ENCODE results near the gene NRG3. TPM values are rescaled to one million over a fixed set of nuclear protein-coding genes. Genes with fewer than 3 reads are reported as not detected.

NRG3 gene
- total RNA-seq, 6 donors from 2014 or later: 0.44 to 2.7 (median 1.5) TPM; not detected in 1

GRCh38 chr10:81981724-81982123, 106.7 kb downstream of the NRG3 start:
- Histone ChIP-seq H3K4me1 (no peaks in the 10 kb centered on the region), H3K9me3 (no peaks in the 10 kb centered on the region), H3K4me3 (no peak overlapping the region), H3K27me3 (no peaks in the 10 kb centered on the region), H3K36me3 (no peaks in the 10 kb centered on the region), H3K27ac (no peak overlapping the region)
- WGBS, 2 donors: 66 to 67% methylated on average over 1 of the region's 1 CpG
- ATAC-seq (ENCODE audit: low FRiP score in 2 of 2) (no peak), DNase-seq (no peak)
- TF ChIP-seq POLR2A (IDR thresholded peaks at IDR 0.05): no peak
- no peak for TF ChIP-seq EP300 (IDR thresholded peaks at IDR 0.05)
- no peak for TF ChIP-seq POLR2AphosphoS5 (IDR thresholded peaks at IDR 0.05)
- TF ChIP-seq CTCF (IDR thresholded peaks at IDR 0.05): no peak

- ATAC-seq (ENCODE audit: low FRiP score in 2 of 2) (no peak), DNase-seq (no peak)
- H3K27me3 ChIP-seq: no peaks in the 10 kb centered on the region
- H3K36me3 ChIP-seq: no peaks in the 10 kb centered on the region
- 69 to 83% methylated on average over 3 of the region's 3 CpGs for WGBS, 2 donors
- H3K4me3 ChIP-seq: no peak overlapping the region
- TF ChIP-seq POLR2AphosphoS5 (IDR thresholded peaks at IDR 0.05) (no peak), EP300 (IDR thresholded peaks at IDR 0.05) (no peak), POLR2A (IDR thresholded peaks at IDR 0.05) (no peak), CTCF (IDR thresholded peaks at IDR 0.05) (no peak)
- H3K9me3 ChIP-seq: no peaks in the 10 kb centered on the region
- H3K27ac ChIP-seq: no peak overlapping the region
- no peaks in the 10 kb centered on the region for H3K4me1 ChIP-seq
Observed at GRCh38 chr10:81984428-81984827, 109.4 kb downstream of the NRG3 start.

- no peak for TF ChIP-seq POLR2A (IDR thresholded peaks at IDR 0.05)
- TF ChIP-seq EP300 (IDR thresholded peaks at IDR 0.05): no peak
- TF ChIP-seq POLR2AphosphoS5 (IDR thresholded peaks at IDR 0.05): no peak
- TF ChIP-seq CTCF (IDR thresholded peaks at IDR 0.05): no peak
Observed at GRCh38 chr10:81995254-81995653, 120.3 kb downstream of the NRG3 start.

GRCh38 chr10:81996927-81997326, 121.9 kb downstream of the NRG3 start:
- TF ChIP-seq EP300 (IDR thresholded peaks at IDR 0.05) (no peak), POLR2A (IDR thresholded peaks at IDR 0.05) (no peak), POLR2AphosphoS5 (IDR thresholded peaks at IDR 0.05) (no peak), CTCF (IDR thresholded peaks at IDR 0.05) (no peak)
- no peak for ATAC-seq (ENCODE audit: low FRiP score in 2 of 2)
- 85 to 93% methylated on average over 3 of the region's 3 CpGs for WGBS, 2 donors
- H3K9me3 ChIP-seq: no peaks in the 10 kb centered on the region
- no peak overlapping the region for H3K4me3 ChIP-seq
- no peaks in the 10 kb centered on the region for H3K27me3 ChIP-seq
- DNase-seq: no peak
- H3K4me1 ChIP-seq: no peaks in the 10 kb centered on the region
- no peak overlapping the region for H3K27ac ChIP-seq
- no peaks in the 10 kb centered on the region for H3K36me3 ChIP-seq

More at GRCh38 chr10:81995254-81995653, 120.3 kb downstream of the NRG3 start:
- WGBS, 2 donors: 54 to 64% methylated on average over 3 of the region's 3 CpGs
- no peak overlapping the region for H3K4me3 ChIP-seq
- ATAC-seq (ENCODE audit: low FRiP score in 2 of 2) (no peak), DNase-seq (no peak)
- H3K4me1 ChIP-seq: no peaks in the 10 kb centered on the region
- H3K9me3 ChIP-seq: no peaks in the 10 kb centered on the region
- no peaks in the 10 kb centered on the region for H3K36me3 ChIP-seq
- H3K27ac ChIP-seq: no peak overlapping the region
- no peaks in the 10 kb centered on the region for H3K27me3 ChIP-seq

- Histone ChIP-seq H3K4me3 (no peak overlapping the region), H3K36me3 (no peaks in the 10 kb centered on the region), H3K4me1 (no peaks in the 10 kb centered on the region), H3K27me3 (no peaks in the 10 kb centered on the region), H3K27ac (no peak overlapping the region), H3K9me3 (peaks cover 0 to 3% (median 0%) of the 10 kb centered on the region in 4 donors)
- DNase-seq (no peak), ATAC-seq (ENCODE audit: low FRiP score in 2 of 2) (no peak)
- WGBS, 2 donors: 59 to 67% methylated on average over 4 of the region's 4 CpGs
- TF ChIP-seq POLR2AphosphoS5 (IDR thresholded peaks at IDR 0.05): no peak
- TF ChIP-seq CTCF (IDR thresholded peaks at IDR 0.05): no peak
- TF ChIP-seq POLR2A (IDR thresholded peaks at IDR 0.05): no peak
- no peak for TF ChIP-seq EP300 (IDR thresholded peaks at IDR 0.05)
Observed at GRCh38 chr10:82020999-82021398, 146.0 kb downstream of the NRG3 start.

Measured in upper lobe of left lung (tissue), 6 donors.